ENCODE measurements around the gene EME2.

EME2 gene

DNA sequence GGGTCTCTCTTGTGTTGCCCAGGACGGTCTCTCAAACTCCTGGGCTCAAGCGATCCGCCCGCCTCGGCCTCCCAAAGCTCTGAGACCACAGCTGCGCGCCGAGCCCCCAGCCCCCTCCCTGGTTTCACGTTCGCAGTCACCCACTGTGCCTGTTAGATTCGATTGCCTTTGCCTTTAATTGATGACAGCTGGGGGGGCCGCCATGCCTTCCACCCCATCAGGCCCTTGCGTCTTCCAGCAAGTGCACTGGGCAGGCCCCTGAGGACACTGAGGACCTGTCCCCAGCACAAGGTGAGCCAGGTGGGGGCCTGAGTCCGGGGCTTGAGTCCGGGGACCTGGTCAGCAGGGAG, 17.6 kb downstream of the EME2 start:
- in situ Hi-C loops (cut with MboI; ENCODE audit: low pct_unique_long_range_greater_than_20kb, low sequenced_read_pairs, unreplicated experiment): no loop called here
- DNase-seq (ENCODE audit: low spot score): no peak
- no peak for TF ChIP-seq CTCF (IDR thresholded peaks at IDR 0.05; ENCODE audit: extremely low read depth, insufficient read depth, missing control alignments)

- in situ Hi-C loops (cut with MboI; ENCODE audit: low pct_unique_long_range_greater_than_20kb, low sequenced_read_pairs, unreplicated experiment): no loop called here
- no peak for DNase-seq (ENCODE audit: low spot score)
- no peak for TF ChIP-seq CTCF (IDR thresholded peaks at IDR 0.05; ENCODE audit: extremely low read depth, insufficient read depth, missing control alignments)
Measured at GRCh38 chr16:1790611-1791255, 18.1 kb downstream of the EME2 start.

- in situ Hi-C loops (cut with MboI; ENCODE audit: low pct_unique_long_range_greater_than_20kb, low sequenced_read_pairs, unreplicated experiment): no loop called here
- TF ChIP-seq CTCF (IDR thresholded peaks at IDR 0.05; ENCODE audit: extremely low read depth, insufficient read depth, missing control alignments): no peak
- DNase-seq (ENCODE audit: low spot score): no peak
Measured at GRCh38 chr16:1791256-1791942, 18.8 kb downstream of the EME2 start.

DNA sequence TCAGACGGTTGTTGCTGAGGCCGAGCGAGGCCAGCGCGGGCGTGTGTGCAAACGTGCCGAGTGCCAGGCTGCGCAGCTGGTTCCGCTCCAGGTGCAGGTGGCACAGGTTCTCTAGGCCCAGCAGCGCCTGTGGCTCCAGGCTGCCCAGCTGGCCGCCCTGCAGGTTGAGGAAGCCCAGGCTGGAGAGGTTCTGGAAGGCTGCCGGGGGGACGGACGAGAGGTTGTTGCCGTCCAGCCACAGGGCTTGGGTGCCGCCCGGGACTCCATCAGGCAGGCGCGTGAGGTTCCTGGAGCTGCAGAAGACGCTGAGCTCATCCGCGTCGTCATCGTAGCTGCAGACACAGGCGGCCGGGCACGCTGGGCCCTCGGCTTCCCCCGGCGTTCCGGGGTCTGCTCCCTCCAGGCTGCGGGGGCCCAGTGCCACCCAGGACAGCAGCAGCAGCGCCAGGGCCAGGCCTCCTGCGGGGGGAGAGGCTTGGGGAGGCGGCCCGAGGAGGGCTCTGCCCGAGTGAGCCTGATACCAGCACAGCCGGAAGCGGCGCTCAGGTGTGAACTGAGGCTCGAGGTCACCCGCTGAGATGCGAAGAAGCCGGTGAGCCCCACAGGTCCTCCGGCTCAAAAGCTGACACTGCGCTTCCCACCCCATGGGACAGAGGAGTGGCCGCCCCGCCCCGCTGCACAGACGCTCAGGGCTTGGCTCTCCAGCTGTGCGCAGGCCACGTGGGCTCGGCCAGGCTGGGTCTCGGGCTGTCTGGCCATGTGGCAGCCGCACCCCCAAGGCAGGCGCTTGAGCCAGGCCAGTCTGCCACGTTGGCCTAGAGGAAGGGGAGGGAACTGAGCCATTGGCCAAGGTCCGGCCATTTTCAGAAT, 19.6 kb downstream of the EME2 start:
- no peak for TF ChIP-seq CTCF (IDR thresholded peaks at IDR 0.05; ENCODE audit: extremely low read depth, insufficient read depth, missing control alignments)
- in situ Hi-C loops (cut with MboI; ENCODE audit: low pct_unique_long_range_greater_than_20kb, low sequenced_read_pairs, unreplicated experiment): no loop called here
- no peak for DNase-seq (ENCODE audit: low spot score)

DNA sequence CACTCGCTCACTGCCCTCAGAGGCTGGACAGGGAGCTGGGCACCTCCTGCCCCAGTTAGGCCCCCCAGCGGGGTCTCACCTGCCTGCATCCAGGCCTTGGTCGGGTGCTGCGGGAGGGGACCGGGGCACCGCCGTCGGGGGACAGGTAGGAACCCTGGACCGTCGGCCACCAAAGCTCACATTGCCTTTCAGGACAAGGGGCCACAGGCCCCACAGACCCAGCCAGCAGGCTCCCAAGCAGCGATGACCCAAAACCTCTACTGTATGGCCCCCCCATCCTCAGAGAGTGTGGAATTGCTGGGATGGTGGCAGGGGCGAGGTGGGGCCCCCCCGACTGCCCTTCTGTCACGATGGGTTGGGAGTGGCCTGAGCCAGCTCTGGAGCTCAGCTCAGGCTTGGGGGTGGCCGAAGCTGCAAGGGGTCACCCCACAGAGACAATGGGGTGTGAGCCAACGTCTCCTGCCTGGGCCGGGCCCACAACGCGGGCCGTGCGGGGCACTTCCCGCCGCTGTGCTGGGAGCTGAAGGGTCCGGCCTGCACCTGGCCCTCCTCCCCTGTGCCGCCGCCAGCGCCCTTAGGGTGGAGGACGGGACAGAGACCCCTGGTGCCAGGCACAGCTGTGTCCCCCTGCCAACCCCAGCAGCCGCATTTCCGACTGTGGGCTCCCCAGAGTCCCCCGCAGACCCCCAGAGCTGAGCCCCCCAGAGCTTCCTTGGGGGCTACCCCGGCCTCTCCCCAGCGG, 20.4 kb downstream of the EME2 start:
- in situ Hi-C loops (cut with MboI; ENCODE audit: low pct_unique_long_range_greater_than_20kb, low sequenced_read_pairs, unreplicated experiment): no loop called here
- TF ChIP-seq CTCF (IDR thresholded peaks at IDR 0.05; ENCODE audit: extremely low read depth, insufficient read depth, missing control alignments): no peak
- DNase-seq (ENCODE audit: low spot score): no peak

GRCh38 chr16:1793578-1794220, 21.1 kb downstream of the EME2 start, which contains the start of gene IGFALS:
Gene IGFALS (minus strand): TSS chr16:1793705. CDS start chr16:1793652, 53 bp downstream.
- in situ Hi-C loops (cut with MboI; ENCODE audit: low pct_unique_long_range_greater_than_20kb, low sequenced_read_pairs, unreplicated experiment): no loop called here
- no peak for DNase-seq (ENCODE audit: low spot score)

More at GRCh38 chr16:1793578-1794220, 21.1 kb downstream of the EME2 start, which contains the start of gene IGFALS:
- no peak for TF ChIP-seq CTCF (IDR thresholded peaks at IDR 0.05; ENCODE audit: extremely low read depth, insufficient read depth, missing control alignments)

Measured in GM13977 (cell line).